C4-2B (cell line): ENCODE results near the gene IL22.

ENCODE experiments used
- ZFX ChIP-seq: fragments of 450-650 bp; IDR thresholded peaks from 2 replicates; pipeline ENCODE4 v1.6.1; 2017
- TF ChIP-seq, protein P1 (sequence below): fragments of 450-650 bp; conservative IDR thresholded peaks from 2 replicates; pipeline ENCODE4 v1.5.1; 2017; ENCODE audit warnings: mild to moderate bottlenecking

DNA sequence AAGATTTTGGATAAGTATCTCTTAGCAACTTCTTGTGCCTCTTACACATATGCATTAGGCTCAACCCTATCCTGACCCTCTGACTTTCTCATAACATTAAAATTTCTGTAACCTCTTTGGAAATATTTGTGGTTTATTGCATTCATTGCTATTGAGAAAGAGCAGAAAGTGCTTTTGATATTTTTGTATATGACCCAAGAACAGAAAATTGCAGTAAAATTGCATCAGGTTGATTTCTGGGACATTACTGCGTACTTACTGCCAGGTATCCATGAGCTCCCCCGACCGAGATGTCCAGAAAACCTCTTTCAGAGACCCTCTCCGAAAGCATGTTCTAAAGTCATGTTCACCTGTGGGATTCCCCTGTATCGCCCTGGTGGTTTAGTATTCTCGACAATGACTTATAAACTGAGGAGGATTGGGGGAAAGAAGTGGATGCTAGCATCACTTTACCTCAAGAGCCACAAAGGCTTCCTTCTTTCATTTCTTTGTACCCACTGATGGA lies 14.5 kb upstream of the IL22 start:
- TF ChIP-seq, protein P1, sequence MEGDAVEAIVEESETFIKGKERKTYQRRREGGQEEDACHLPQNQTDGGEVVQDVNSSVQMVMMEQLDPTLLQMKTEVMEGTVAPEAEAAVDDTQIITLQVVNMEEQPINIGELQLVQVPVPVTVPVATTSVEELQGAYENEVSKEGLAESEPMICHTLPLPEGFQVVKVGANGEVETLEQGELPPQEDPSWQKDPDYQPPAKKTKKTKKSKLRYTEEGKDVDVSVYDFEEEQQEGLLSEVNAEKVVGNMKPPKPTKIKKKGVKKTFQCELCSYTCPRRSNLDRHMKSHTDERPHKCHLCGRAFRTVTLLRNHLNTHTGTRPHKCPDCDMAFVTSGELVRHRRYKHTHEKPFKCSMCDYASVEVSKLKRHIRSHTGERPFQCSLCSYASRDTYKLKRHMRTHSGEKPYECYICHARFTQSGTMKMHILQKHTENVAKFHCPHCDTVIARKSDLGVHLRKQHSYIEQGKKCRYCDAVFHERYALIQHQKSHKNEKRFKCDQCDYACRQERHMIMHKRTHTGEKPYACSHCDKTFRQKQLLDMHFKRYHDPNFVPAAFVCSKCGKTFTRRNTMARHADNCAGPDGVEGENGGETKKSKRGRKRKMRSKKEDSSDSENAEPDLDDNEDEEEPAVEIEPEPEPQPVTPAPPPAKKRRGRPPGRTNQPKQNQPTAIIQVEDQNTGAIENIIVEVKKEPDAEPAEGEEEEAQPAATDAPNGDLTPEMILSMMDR = no peak
- no peak for TF ChIP-seq ZFX
